ENCODE measurements around the gene CLSTN2. TPM values are rescaled to one million over a fixed set of nuclear protein-coding genes. Genes with fewer than 3 reads are reported as not detected.

The CLSTN2 gene
- total and polyA plus RNA-seq, 2 experiments from 2014 or later = 23.0 to 27.0 TPM

- H3K4me3 ChIP-seq = no peak overlapping the region
- no peaks in the 10 kb centered on the region for H4K20me1 ChIP-seq (ENCODE audit: insufficient read depth, poor library complexity, severe bottlenecking)
- no peak for DNase-seq (ENCODE audit: low spot score)
- no peak overlapping the region for H2AFZ ChIP-seq
- no peaks in the 10 kb centered on the region for H3K9me3 ChIP-seq (ENCODE audit: low read depth)
- TF ChIP-seq EZH2phosphoT487 (IDR thresholded peaks at IDR 0.05; ENCODE audit: low read depth, severe bottlenecking, unreplicated experiment) = no peak
- TF ChIP-seq, protein P1, sequence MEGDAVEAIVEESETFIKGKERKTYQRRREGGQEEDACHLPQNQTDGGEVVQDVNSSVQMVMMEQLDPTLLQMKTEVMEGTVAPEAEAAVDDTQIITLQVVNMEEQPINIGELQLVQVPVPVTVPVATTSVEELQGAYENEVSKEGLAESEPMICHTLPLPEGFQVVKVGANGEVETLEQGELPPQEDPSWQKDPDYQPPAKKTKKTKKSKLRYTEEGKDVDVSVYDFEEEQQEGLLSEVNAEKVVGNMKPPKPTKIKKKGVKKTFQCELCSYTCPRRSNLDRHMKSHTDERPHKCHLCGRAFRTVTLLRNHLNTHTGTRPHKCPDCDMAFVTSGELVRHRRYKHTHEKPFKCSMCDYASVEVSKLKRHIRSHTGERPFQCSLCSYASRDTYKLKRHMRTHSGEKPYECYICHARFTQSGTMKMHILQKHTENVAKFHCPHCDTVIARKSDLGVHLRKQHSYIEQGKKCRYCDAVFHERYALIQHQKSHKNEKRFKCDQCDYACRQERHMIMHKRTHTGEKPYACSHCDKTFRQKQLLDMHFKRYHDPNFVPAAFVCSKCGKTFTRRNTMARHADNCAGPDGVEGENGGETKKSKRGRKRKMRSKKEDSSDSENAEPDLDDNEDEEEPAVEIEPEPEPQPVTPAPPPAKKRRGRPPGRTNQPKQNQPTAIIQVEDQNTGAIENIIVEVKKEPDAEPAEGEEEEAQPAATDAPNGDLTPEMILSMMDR (IDR thresholded peaks at IDR 0.05; ENCODE audit: poor library complexity) = no peak
- no peak for TF ChIP-seq EZH2 (IDR thresholded peaks at IDR 0.05; ENCODE audit: borderline replicate concordance)
- no peaks in the 10 kb centered on the region for H3K36me3 ChIP-seq (replicated peaks; ENCODE audit: insufficient read depth, low read depth)
- no peaks in the 10 kb centered on the region for H3K79me2 ChIP-seq
- H3K27ac ChIP-seq = no peak overlapping the region
- no peaks in the 10 kb centered on the region for H3K4me1 ChIP-seq (ENCODE audit: insufficient read depth)
- no peak overlapping the region for H3K4me2 ChIP-seq
- 82% methylated on average over 3 of the region's 3 CpGs for WGBS (ENCODE audit: low lambda C conversion rate, missing lambda C conversion rate)
- peaks cover 4% of the 10 kb centered on the region for H3K27me3 ChIP-seq
- H3K9me2 ChIP-seq (replicated peaks; ENCODE audit: insufficient read depth) = no peaks in the 10 kb centered on the region
Measured at GRCh38 chr3:140096037-140096436, 161.1 kb downstream of the CLSTN2 start.

- 80% methylated on average over 3 of the region's 3 CpGs for WGBS (ENCODE audit: low lambda C conversion rate, missing lambda C conversion rate)
- no peak overlapping the region for H2AFZ ChIP-seq
- peaks cover 4% of the 10 kb centered on the region for H3K27me3 ChIP-seq
- H3K36me3 ChIP-seq (replicated peaks; ENCODE audit: insufficient read depth, low read depth) = no peaks in the 10 kb centered on the region
- TF ChIP-seq EZH2 (IDR thresholded peaks at IDR 0.05; ENCODE audit: borderline replicate concordance) = no peak
- TF ChIP-seq EZH2phosphoT487 (IDR thresholded peaks at IDR 0.05; ENCODE audit: low read depth, severe bottlenecking, unreplicated experiment) = no peak
- TF ChIP-seq, protein P1 (IDR thresholded peaks at IDR 0.05; ENCODE audit: poor library complexity) = no peak
- no peak overlapping the region for H3K4me3 ChIP-seq
- H3K9me2 ChIP-seq (replicated peaks; ENCODE audit: insufficient read depth) = no peaks in the 10 kb centered on the region
- H3K9me3 ChIP-seq (ENCODE audit: low read depth) = no peaks in the 10 kb centered on the region
- H3K79me2 ChIP-seq = no peaks in the 10 kb centered on the region
- no peak for DNase-seq (ENCODE audit: low spot score)
- no peaks in the 10 kb centered on the region for H4K20me1 ChIP-seq (ENCODE audit: insufficient read depth, poor library complexity, severe bottlenecking)
- no peak overlapping the region for H3K27ac ChIP-seq
- H3K4me2 ChIP-seq = no peak overlapping the region
- H3K4me1 ChIP-seq (ENCODE audit: insufficient read depth) = no peaks in the 10 kb centered on the region
Measured at GRCh38 chr3:140097874-140098635, 163.1 kb downstream of the CLSTN2 start.

- H3K79me2 ChIP-seq = no peaks in the 10 kb centered on the region
- peaks cover 4% of the 10 kb centered on the region for H3K27me3 ChIP-seq
- no peaks in the 10 kb centered on the region for H3K4me1 ChIP-seq (ENCODE audit: insufficient read depth)
- no peaks in the 10 kb centered on the region for H3K36me3 ChIP-seq (replicated peaks; ENCODE audit: insufficient read depth, low read depth)
- H3K4me3 ChIP-seq = no peak overlapping the region
- TF ChIP-seq, protein P1 (IDR thresholded peaks at IDR 0.05; ENCODE audit: poor library complexity) = no peak
- TF ChIP-seq EZH2phosphoT487 (IDR thresholded peaks at IDR 0.05; ENCODE audit: low read depth, severe bottlenecking, unreplicated experiment) = no peak
- no peak for TF ChIP-seq EZH2 (IDR thresholded peaks at IDR 0.05; ENCODE audit: borderline replicate concordance)
- 93% methylated on average over 7 of the region's 7 CpGs for WGBS (ENCODE audit: low lambda C conversion rate, missing lambda C conversion rate)
- no peaks in the 10 kb centered on the region for H4K20me1 ChIP-seq (ENCODE audit: insufficient read depth, poor library complexity, severe bottlenecking)
- DNase-seq (ENCODE audit: low spot score) = no peak
- H3K27ac ChIP-seq = no peak overlapping the region
- no peaks in the 10 kb centered on the region for H3K9me2 ChIP-seq (replicated peaks; ENCODE audit: insufficient read depth)
- no peak overlapping the region for H3K4me2 ChIP-seq
- H3K9me3 ChIP-seq (ENCODE audit: low read depth) = no peaks in the 10 kb centered on the region
- no peak overlapping the region for H2AFZ ChIP-seq
Measured at GRCh38 chr3:140100479-140100878, 165.5 kb downstream of the CLSTN2 start.

Data from hepatocyte (in vitro differentiated cells).